ENCODE data around the gene CYLD. TPM values are rescaled to one million over a fixed set of nuclear protein-coding genes. Genes with fewer than 3 reads are reported as not detected.

The CYLD gene
- total and polyA plus RNA-seq, 2 donors (not counting 1 experiment from before 2014, with no cell fraction given): 30.0 to 160 TPM

Small RNA genes within 50 kb of the gene (small RNA-seq; reads per million reads assigned to genes)
- not detected for gene MIR3181 (ENCODE audit: insufficient read length, low read depth, low replicate concordance)

Other genes with a start within 250 kb of the CYLD start
- gene NKD1, start 193.7 kb upstream of the CYLD start, total RNA-seq: 1.9 and 2.7 TPM in 2 replicates
- gene NKD1, start 193.7 kb upstream of the CYLD start, polyA plus RNA-seq: 0.14 and 0.16 TPM in 2 replicates
- gene SNX20, start 60.8 kb upstream of the CYLD start, total RNA-seq: 43.0 and 47.7 TPM in 2 replicates
- 25.9 and 34.7 TPM in 2 replicates for gene SNX20, start 60.8 kb upstream of the CYLD start, polyA plus RNA-seq
- 1.8 and 2.9 TPM in 2 replicates for gene NOD2, start 48.5 kb upstream of the CYLD start, total RNA-seq
- 1.2 TPM in 2 replicates for gene NOD2, start 48.5 kb upstream of the CYLD start, polyA plus RNA-seq